Measurements from ENCODE around the gene GRM4. TPM values are rescaled to one million over a fixed set of nuclear protein-coding genes. Genes with fewer than 3 reads are reported as not detected.
"Not testable (repeated sequence)": the region's sequence is repeated elsewhere in the genome, so short reads cannot be mapped to it uniquely, and the experiment has no call there.

GRM4 gene
- total RNA-seq, 1 donor from 2014 or later, result not detected

GRCh38 chr6:34020278-34020677 is 125.6 kb downstream of the GRM4 start:
- Histone ChIP-seq H3K27ac (replicated peaks) (no peak overlapping the region), H3K9me3 (replicated peaks) (peaks cover 10% of the 10 kb centered on the region), H3K4me1 (no peaks in the 10 kb centered on the region), H3K27me3 (ENCODE audit: low read depth) (peaks cover 96% of the 10 kb centered on the region), H3K36me3 (no peaks in the 10 kb centered on the region), H3K4me3 (no peak overlapping the region)
- intact Hi-C loops (cut with micrococcal nuclease), result no loop called here
- DNase-seq, result no peak
- TF ChIP-seq CTCF (IDR thresholded peaks at IDR 0.05; ENCODE audit: borderline replicate concordance), result no peak

GRCh38 chr6:34018961-34019606 is 126.8 kb downstream of the GRM4 start:
- Histone ChIP-seq H3K4me3 (no peak overlapping the region), H3K36me3 (no peaks in the 10 kb centered on the region), H3K27me3 (ENCODE audit: low read depth) (peaks cover 95% of the 10 kb centered on the region), H3K4me1 (no peaks in the 10 kb centered on the region), H3K9me3 (replicated peaks) (peaks cover 8% of the 10 kb centered on the region), H3K27ac (replicated peaks) (no peak overlapping the region)
- no peak for TF ChIP-seq CTCF (IDR thresholded peaks at IDR 0.05; ENCODE audit: borderline replicate concordance)
- intact Hi-C loops (cut with micrococcal nuclease), result no loop called here
- DNase-seq, result no peak

GRCh38 chr6:34018026-34018425 is 127.9 kb downstream of the GRM4 start:
- Histone ChIP-seq H3K4me1 (no peaks in the 10 kb centered on the region), H3K36me3 (no peaks in the 10 kb centered on the region), H3K4me3 (no peak overlapping the region), H3K9me3 (replicated peaks) (peaks cover 3% of the 10 kb centered on the region), H3K27ac (replicated peaks) (no peak overlapping the region), H3K27me3 (ENCODE audit: low read depth) (peaks cover 95% of the 10 kb centered on the region)
- DNase-seq, result no peak
- TF ChIP-seq CTCF (IDR thresholded peaks at IDR 0.05; ENCODE audit: borderline replicate concordance), result no peak
- intact Hi-C loops (cut with micrococcal nuclease), result no loop called here

GRCh38 chr6:34017106-34017805 is 128.6 kb downstream of the GRM4 start:
- H3K9me3 ChIP-seq (replicated peaks), result peaks cover 3% of the 10 kb centered on the region
- no peaks in the 10 kb centered on the region for H3K36me3 ChIP-seq
- no peak overlapping the region for H3K27ac ChIP-seq (replicated peaks)
- H3K27me3 ChIP-seq (ENCODE audit: low read depth), result peaks cover 91% of the 10 kb centered on the region
- DNase-seq, result no peak
- no peak overlapping the region for H3K4me3 ChIP-seq
- H3K4me1 ChIP-seq, result no peaks in the 10 kb centered on the region
- intact Hi-C loops (cut with micrococcal nuclease), result no loop called here
- no peak for TF ChIP-seq CTCF (IDR thresholded peaks at IDR 0.05; ENCODE audit: borderline replicate concordance)

- H3K4me1 ChIP-seq; intact Hi-C loops (cut with micrococcal nuclease); H3K36me3 ChIP-seq; DNase-seq; H3K27ac ChIP-seq (replicated peaks); H3K9me3 ChIP-seq (replicated peaks); H3K4me3 ChIP-seq: not testable (repeated sequence)
- H3K27me3 ChIP-seq (ENCODE audit: low read depth), result peaks cover 90% of the 10 kb centered on the region
These were observed 129.3 kb downstream of the GRM4 start for GRCh38 chr6:34016573-34016972.

GRCh38 chr6:34015586-34015985 is 130.3 kb downstream of the GRM4 start:
- no peak for DNase-seq
- Histone ChIP-seq H3K4me3 (no peak overlapping the region), H3K36me3 (no peaks in the 10 kb centered on the region), H3K4me1 (no peaks in the 10 kb centered on the region), H3K27me3 (ENCODE audit: low read depth) (peaks cover 90% of the 10 kb centered on the region), H3K9me3 (replicated peaks) (peaks cover 3% of the 10 kb centered on the region), H3K27ac (replicated peaks) (no peak overlapping the region)
- intact Hi-C loops (cut with micrococcal nuclease), result no loop called here
- TF ChIP-seq CTCF (IDR thresholded peaks at IDR 0.05; ENCODE audit: borderline replicate concordance), result no peak
